G401.6 (cell line): ENCODE data around the gene ASXL2.
"Not testable (repeated sequence)": the region's sequence is repeated elsewhere in the genome, so short reads cannot be mapped to it uniquely, and the experiment has no call there.

Experiments
- FAIRE-seq: peaks from 2 replicates; lab custom pipeline; 2012; peaks lifted over from hg19 to GRCh38; lab: Jason Lieb, UNC

ASXL2 gene

DNA sequence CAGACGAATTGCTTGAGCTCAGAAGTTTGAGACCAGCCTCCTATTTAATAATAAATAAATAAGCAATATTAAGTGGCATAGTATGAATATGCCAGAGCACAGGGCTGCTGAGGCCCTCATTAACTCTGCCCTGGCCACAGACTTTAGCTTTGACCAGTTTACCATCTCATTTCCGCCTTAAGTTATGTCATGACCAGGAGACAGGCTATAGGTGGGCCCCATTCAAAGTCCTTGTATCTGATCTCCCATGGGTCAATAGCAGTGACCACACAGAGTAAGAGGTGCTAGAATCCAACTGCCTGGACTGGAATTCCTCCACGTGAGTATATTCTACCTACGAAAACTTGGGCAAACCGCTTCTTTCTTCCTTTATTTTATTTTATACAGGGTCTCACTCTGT, 13.4 kb upstream of the ASXL2 start:
- no peak for FAIRE-seq

DNA sequence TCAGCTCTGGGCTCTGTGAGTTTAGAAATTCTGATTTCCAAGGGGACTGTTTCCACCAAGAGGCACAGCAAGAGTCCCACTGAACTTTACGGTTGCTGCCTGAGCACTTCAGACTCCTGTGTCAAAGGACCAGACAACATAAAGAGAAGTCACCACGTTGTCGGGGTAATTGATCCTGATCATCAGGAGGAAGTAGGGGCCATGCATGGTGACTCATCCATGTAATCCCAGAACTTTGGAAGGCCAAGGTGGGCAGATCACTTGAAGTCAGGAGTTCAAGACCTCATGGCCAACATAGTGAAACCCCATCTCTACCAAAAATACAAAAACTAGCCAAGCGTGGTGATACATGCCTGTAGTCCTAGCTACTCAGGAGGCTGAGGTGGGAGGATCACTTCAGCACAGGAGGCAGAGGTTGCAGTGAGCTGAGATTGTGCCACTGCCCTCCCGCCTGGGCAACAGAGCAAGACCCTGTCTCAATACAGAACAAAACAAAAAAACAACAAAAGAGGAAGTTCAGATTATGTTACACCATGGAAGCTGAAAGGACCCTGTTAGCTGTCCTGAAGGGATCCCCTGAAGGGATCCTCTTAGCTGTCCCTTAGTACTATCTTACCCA, 9.4 kb upstream of the ASXL2 start:
- no peak for FAIRE-seq

- no peak for FAIRE-seq
Observed at GRCh38 chr2:25885933-25886332, 7.6 kb upstream of the ASXL2 start.

DNA sequence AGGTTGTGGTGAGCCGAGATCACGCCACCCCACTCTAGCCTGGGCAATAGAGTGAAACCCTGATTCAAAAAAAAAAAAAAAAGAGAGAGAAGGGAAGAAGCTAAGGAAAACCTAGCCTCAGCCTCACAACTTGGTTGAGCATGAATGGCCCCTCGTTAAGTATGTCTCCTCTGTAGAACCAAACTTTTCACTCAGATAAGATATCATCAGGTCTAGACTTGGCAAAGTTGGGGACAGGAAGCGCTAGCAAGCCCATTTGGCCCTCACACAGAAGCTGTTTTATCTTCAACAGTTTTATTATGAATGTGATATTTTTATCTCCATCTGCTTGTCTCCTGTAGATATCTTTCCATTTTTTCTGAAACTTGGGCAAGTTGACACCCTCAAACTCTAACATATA, 3.5 kb upstream of the ASXL2 start:
- no peak for FAIRE-seq

GRCh38 chr2:25879133-25879730, 945 bp upstream of the ASXL2 start:
- FAIRE-seq = no peak

DNA sequence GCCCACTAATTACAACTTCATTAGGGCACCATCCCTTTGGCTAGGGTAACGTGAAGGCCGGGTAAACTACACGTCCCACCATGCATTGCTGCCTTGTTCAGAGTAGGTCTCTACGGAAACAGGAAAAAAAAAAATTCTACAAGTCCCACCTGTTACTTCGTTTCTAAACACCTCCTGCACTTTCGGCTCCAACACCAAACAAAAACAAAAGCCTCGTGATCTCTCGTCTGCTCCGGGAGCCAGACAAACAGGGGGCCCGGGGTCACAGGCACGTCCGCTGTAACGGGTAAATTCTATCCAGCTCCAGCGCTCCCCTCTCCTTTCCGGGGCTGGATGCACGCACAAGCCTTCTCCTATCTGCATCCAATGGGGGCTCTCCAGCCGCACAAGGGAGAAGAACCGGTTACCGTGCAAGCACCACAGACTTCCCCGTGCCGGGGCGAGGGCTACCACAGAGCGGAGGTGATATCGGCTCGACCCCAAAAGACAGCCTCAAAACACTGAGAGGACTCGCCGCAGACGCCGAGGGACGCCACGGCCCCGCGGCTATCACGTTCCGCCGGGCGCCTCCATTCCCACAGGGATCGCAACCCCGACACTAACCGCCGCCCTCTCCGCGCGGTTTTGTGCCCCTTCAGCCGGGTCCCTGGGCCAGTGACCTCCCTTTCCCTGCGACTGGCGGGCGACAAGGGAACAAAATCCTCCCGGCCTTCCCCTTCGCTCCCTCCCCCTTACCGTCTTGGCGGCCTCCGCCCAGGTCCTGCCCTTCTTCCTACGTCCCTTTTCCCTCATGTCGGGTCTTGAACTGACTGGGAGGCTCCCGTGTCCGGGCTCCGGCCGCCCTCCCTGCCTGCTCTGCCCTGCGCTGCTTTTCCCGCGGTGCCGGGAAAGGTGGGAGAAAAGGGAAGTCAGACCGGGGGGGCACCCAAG, 591 bp downstream of the ASXL2 start:
- FAIRE-seq = peak; percentile 81

DNA sequence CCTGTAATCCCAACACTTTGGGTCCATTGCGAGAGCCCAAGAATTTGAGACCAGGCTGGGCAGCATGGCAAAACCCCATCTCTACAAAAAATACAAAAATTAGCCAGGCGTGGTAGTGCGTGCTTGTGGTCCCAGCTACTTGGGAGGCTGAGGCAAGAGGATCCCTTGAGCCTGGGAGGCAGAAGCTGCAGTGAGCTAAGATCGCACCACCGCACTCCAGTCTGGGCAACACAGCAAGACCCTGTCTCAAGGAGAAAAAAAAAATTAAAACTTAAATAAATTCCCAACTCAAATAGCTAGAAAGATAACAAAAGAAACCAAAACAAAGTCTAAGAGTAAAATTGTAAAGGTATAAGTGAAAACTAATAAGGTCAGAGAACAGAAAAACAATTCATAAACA, 6.2 kb downstream of the ASXL2 start:
- no peak for FAIRE-seq

- FAIRE-seq = no peak
Observed at GRCh38 chr2:25867396-25868003, 10.8 kb downstream of the ASXL2 start.

GRCh38 chr2:25856377-25856776, 21.9 kb downstream of the ASXL2 start:
- no peak for FAIRE-seq

DNA sequence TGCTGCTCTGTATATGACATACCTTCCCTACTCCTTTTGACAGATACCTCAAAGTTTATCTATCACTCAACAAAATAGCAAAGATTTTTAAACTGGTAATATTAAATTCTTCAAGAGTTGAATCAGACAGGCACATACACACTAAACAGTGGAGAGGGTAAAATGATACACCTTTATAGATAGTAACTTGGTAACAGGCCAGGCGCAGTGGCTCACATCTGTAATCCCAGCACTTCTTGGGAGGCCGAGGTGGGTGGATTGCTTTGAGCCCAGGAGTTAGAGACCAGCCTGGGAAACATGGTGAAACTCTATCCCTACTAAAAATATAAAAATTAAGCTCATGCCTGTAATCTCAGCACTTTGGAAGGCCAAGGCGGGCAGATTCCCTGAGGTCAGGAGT, 23.2 kb downstream of the ASXL2 start:
- FAIRE-seq = no peak

DNA sequence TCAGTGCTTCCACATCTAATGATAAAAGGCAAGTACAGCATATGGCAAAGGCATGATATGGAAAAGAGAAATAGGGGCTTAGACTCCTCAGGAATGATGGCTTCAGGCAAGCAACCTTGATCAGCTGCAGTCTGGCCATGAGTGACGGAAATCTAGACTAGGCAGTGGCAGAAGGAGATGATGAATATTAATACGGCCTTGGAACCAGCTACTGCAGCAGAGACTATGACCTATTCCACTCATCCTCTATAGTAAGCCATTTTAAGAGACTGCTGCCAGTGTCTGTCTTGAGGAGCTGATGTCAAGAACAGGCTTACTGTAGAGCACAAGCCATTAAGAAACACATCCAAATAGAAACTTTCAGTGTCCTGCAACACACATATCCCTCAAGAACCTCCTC, 23.7 kb downstream of the ASXL2 start:
- FAIRE-seq = no peak

DNA sequence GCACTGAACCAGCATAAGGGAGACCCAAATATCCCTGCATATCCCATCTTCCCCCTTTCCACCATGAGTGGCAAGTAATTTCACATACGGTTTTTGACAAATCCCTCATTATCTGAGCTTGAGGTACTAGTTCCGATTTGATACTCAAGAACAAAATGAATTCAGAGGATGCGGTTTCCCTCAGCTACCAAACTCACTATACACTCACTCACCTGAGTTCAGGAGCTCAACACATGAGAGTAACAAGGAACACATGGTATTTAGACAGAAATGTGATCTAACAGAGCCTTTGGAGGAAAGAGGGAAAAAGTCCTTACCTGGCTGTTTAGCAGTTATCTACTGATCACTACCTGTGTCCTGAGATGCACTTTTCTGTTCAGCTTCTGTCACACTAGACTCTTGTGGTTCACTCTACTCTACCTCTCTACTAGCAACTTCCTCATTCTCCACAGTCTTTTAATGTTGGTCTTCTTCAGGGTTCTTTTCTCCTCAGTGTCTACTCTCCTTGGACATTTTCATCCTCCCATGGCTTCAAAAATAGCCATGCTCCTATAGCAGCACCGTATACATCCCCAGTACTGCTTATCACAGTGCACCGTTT, 25.1 kb downstream of the ASXL2 start:
- no peak for FAIRE-seq

DNA sequence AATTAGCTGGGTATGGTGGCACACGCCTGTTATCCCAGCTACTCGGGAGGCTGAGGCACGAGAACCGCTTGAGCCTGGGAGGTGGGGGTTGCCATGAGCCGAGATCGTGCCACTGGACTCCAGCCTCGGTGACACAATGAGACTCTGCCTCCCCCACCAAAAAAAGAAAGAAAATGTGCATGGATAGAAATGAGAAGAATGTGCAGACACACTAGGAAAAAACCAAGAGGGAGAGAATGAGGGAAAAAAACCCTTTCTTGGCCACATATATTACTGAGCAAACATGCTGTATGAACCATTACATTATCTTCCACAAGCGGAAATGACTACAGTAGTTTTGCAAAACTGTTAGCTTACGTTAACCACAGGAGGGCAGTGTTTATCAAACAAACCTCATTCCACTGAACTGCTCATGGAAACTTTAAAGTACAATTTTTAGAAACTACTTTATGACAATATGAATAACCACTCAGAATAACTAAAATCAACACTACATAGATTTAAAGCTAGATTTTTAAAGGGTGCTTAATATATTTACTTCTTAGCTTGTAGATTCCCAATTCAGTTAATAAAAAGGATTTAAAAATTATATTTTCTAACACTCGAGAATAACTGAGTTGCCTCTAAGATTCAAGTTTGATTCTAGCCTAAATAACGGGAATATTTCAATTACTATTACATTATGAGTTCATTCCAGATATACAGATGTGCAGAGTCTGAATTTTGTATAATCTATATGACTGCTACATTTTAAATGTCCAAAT, 26.4 kb downstream of the ASXL2 start:
- FAIRE-seq = peak; percentile 95

GRCh38 chr2:25850400-25850799, 27.9 kb downstream of the ASXL2 start:
- FAIRE-seq = not testable (repeated sequence)

GRCh38 chr2:25849350-25849749, 28.9 kb downstream of the ASXL2 start:
- FAIRE-seq = not testable (repeated sequence)

DNA sequence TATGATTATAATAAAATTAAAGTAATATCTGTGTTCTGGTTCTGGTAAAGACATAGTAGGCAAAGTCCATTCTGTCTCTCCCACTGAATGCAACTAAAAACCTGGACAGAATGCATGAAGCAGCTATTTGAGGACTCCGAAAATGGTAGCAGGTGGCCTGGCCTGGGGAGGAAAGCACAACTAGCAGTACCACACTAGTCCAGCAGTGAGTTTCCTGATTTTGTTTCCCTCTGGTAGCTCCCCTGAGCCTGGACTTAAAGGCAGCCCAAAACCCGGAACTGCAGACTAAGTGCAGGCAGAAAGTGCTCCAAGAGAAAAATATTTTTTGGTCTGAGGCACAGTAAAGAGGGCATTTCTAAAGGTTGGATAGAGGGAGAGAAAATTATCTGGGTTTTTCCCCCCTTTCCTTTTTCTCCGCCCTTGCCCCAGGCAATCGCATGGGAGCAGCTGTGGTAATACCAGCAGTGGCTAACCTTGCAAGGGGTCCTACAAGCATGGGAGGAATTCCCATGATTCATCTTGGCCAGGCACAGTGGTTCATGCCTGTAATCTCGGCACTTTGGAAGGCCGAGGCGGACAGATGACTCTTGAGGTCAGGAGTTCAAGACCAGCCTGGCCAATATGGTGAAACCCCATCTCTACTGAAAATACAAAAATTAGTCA, 32.3 kb downstream of the ASXL2 start:
- no peak for FAIRE-seq

DNA sequence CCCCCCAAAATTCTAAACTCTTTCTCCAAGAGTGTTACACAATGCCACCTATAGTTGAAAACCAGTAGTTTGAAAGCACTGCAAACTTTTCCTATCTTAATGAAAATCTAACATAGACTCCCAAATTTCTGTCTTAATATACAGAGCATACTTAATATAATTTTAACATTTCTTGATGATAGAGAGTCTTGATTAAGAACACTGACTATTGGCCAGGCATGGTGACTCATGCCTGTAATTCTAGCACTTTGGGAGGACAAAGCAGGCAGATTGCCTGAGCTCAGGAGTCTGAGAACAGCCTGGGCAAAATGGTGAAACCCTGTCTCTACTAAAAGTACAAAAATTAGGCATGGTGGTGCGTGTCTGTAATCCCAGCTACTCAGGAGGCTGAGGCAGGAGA, 34.2 kb downstream of the ASXL2 start:
- no peak for FAIRE-seq

DNA sequence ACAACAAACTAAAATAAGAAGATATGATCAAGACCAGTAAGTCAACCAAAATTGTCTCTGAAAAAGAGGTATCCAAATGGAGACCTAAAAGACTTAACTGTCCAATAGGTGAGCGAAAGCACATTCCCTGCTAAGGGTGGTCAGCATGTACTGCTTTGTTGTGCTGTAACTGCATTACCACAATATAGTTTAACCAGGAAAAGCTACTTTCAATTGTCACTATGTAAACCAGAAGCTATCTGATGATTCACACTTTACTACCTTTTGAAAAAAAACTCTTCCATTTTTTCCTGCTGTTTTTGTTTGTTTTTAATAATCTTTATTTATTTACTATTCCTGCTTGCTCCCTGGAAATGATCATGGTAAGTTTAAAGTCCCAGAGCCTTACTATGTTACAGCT, 36.1 kb downstream of the ASXL2 start:
- FAIRE-seq = no peak

DNA sequence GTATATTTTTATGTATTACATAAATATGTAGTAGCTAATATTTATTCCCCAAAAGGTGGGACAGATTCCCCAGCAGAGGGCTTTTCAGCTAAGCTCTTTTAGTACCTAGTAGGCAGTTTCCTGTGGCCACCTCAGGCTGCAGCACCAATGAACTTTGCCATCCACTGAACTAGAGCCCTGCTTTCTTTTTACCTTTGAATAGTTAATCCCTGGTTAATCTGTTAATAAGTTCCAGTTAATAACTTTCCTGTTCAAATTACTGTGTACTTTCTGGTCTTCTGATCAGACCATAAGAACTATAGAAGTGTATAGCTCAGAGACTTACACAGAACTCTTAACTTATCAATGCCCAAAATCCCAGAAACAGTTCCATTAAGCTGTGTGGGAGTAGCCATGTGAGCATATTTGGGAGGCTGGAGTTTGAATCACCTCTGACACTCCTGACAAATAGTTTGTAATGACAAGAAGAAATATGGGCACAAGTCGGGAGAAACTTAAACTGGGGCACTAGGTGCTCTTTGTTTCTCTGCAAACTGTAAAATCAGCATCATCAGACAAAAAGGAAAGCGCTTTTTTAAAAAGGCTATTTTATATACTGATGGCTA, 40.0 kb downstream of the ASXL2 start:
- no peak for FAIRE-seq

- no peak for FAIRE-seq
Observed at GRCh38 chr2:25835906-25836305, 42.4 kb downstream of the ASXL2 start.

DNA sequence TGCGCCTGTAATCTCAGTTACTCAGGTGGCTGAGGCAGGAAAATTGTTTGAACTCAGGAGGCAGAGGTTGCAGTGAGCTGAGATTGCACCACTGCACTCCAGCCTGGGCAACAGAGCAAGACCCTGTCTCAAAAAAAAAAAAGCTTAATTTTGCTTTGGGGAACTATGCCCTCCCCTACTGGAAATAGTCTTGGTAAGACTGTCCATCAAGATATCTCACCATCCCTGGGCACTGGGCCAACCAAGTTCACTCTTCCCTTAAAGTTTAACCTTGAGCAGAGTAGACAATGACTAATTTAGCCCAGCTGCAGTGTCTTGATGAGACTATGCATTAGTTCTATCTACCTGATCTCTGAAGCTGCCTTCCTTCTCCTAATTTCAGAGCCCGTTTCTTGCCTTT, 44.7 kb downstream of the ASXL2 start:
- FAIRE-seq = no peak
